ENCODE results near the gene STX1B.

GRCh38 chr16:31043898-31044481 lies 33.6 kb upstream of the STX1B start:
- TF ChIP-seq MYC (IDR thresholded peaks at IDR 0.05; ENCODE audit: low read depth, low read length) (no peak), EZH2 (IDR thresholded peaks at IDR 0.05; ENCODE audit: borderline replicate concordance, low read depth, low read length, severe bottlenecking) (no peak), POLR2A (IDR thresholded peaks at IDR 0.05; ENCODE audit: low read depth, low read length) (no peak), POLR2AphosphoS5 (IDR thresholded peaks at IDR 0.05; ENCODE audit: insufficient read depth, low read depth, low read length) (no peak)
- TF ChIP-seq, protein P1, sequence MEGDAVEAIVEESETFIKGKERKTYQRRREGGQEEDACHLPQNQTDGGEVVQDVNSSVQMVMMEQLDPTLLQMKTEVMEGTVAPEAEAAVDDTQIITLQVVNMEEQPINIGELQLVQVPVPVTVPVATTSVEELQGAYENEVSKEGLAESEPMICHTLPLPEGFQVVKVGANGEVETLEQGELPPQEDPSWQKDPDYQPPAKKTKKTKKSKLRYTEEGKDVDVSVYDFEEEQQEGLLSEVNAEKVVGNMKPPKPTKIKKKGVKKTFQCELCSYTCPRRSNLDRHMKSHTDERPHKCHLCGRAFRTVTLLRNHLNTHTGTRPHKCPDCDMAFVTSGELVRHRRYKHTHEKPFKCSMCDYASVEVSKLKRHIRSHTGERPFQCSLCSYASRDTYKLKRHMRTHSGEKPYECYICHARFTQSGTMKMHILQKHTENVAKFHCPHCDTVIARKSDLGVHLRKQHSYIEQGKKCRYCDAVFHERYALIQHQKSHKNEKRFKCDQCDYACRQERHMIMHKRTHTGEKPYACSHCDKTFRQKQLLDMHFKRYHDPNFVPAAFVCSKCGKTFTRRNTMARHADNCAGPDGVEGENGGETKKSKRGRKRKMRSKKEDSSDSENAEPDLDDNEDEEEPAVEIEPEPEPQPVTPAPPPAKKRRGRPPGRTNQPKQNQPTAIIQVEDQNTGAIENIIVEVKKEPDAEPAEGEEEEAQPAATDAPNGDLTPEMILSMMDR (IDR thresholded peaks at IDR 0.05; ENCODE audit: extremely low read depth in 1 of 2, insufficient read depth in 1 of 2, low read depth in 1 of 2, low read length in 2 of 2) = no peak
- TF ChIP-seq, protein P2, sequence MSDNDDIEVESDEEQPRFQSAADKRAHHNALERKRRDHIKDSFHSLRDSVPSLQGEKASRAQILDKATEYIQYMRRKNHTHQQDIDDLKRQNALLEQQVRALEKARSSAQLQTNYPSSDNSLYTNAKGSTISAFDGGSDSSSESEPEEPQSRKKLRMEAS (IDR thresholded peaks at IDR 0.05; ENCODE audit: insufficient read depth, insufficient read length) = no peak

Measured in endothelial cell of umbilical vein (primary cell).